Panc1 (cell line): ENCODE results near the gene CPXM1.

Source experiments
- CTCF ChIP-seq: fragments of 450-650 bp; IDR thresholded peaks from 2 replicates; pipeline ENCODE4 v1.5.1; 2017; ENCODE audit warnings: mild to moderate bottlenecking
- POLR2AphosphoS5 ChIP-seq: IDR thresholded peaks from 2 replicates; pipeline ENCODE4 v1.6.1; 2012; ENCODE audit warnings: mild to moderate bottlenecking, low read depth, low read length, moderate library complexity
- SIN3A ChIP-seq: IDR thresholded peaks from 2 replicates; pipeline ENCODE4 v1.6.1; 2012; ENCODE audit warnings: low read depth, mild to moderate bottlenecking, low read length, moderate library complexity, borderline replicate concordance; ENCODE audit not compliant: insufficient read depth

DNA sequence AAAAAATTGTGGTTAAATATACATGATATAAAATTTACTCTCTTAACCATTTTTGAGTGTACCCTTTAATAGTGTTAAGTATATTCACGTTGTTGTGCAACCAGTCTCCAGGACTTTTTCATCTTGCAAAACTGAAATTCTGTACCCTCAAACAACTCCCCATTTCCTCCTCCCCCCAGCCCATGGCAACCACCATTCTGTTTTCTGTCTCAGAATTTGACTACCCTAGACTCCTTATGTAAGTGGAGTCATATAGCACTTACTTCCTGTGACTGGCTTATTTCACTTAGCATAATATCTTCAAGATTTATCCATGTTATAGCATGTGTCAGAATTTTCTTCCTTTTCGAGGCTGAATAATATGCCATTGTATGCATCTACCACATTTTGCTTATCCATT lies 45.2 kb upstream of the CPXM1 start:
- TF ChIP-seq CTCF (no peak), POLR2AphosphoS5 (no peak), SIN3A (no peak)
